HG03342 (cell line): ENCODE results near the gene RAB30.

ENCODE experiments used
- ATAC-seq: cut with Tn5 transposase; IDR thresholded peaks from one replicate; pipeline ENCODE4 v1.9.1; 2021; ENCODE audit warnings: mild to moderate bottlenecking, moderate library complexity; ENCODE audit not compliant: unreplicated experiment

The RAB30 gene, protein sequence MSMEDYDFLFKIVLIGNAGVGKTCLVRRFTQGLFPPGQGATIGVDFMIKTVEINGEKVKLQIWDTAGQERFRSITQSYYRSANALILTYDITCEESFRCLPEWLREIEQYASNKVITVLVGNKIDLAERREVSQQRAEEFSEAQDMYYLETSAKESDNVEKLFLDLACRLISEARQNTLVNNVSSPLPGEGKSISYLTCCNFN

DNA sequence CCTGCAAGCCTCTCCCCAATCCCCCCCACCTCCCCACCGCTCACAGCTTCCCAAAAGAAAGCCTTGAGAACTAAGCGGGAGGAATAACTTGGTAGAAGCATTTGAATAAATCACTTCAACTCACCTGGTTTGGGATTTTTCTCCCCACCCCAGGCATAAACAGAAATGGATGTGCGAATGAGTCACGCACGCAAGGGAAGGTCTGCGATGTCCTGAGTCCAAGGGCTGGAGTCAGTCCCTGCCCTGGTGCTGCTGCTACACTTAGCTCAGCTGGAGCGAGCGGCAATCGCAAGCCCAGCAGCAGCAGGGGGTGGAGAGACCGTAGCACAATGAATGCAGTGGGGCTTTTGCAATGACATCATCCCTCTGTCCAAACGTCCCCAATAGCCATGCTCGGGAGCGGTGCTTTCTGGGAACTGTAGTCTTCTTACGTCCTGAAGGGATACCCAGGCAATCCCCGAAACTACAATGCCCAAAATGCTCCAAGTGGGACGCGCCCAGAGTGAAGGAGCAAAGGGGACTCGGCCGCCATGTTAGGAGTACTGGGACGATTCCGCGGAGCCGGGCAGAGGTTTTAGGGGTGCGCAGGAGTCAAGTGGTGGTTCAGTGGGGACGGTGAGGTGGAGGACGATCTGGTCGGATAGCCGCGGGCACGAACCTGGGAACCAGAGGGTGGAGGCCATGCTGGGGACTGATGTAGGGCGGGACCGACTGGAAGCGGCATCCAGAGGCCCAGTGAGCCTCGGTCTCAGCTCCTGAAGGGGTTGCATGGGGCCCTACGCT, at the start of gene RAB30:
RAB30 (minus strand) TSS at position 331 of the 783 bp plus-strand sequence. CDS start 74,581 bp downstream, outside the sequence.
- ATAC-seq: peak; percentile 98

DNA sequence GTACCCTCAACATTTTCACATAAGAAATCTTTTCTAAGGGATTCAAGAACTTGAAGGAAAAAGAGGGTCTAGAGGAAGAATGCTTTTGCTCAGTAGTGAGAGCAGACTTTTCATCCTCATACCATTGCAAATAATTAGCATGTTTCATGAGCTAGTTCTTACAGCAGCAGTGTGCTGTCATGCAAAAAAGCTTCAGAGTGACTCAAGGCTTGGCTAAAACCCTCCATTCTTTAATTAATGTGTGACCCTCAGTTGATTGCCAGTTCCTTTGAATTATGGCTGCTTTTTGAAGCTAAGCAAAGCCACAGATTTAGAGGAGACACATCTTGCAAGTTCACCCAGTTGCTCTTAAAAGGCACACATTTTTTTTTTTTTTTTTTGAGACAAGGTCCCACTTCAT, 48.6 kb upstream of the RAB30 start:
- ATAC-seq: no peak

DNA sequence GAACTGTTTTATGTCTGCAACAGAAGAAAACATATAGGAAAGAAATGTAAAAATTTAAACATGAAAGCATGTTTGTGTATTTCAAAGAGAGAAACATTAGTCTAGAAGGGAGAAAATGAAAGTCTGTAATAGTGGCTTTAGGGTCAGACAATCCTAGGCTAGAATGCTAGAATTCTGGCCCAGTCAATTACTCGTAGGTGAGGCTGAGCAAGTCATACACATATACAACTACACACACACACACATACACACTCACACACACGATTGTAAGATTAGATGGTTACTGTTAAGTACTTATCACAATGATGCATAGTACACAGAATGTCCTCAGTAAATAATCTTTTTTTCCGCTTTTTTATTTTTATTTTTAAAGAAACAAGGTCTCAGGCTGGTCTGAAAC, 47.5 kb upstream of the RAB30 start:
- no peak for ATAC-seq

DNA sequence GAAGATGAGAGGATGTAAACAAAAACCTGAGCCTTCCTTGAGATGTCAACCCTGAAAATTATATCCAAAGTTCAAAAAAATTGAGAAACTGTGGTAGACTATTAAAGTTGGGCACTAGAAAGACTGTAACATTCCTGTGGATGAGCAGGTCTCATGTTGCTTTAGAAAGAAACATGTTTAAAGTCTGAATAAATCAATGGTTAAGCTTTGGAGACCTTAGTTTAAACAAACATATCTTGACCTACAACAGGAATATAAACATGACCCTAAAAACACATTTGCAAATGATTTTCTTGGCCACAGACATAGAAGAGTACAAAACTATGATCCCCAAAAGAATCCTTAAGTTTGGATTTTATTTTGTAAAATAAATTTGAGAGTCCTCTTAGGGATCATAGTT, 47.1 kb upstream of the RAB30 start:
- ATAC-seq: no peak

DNA sequence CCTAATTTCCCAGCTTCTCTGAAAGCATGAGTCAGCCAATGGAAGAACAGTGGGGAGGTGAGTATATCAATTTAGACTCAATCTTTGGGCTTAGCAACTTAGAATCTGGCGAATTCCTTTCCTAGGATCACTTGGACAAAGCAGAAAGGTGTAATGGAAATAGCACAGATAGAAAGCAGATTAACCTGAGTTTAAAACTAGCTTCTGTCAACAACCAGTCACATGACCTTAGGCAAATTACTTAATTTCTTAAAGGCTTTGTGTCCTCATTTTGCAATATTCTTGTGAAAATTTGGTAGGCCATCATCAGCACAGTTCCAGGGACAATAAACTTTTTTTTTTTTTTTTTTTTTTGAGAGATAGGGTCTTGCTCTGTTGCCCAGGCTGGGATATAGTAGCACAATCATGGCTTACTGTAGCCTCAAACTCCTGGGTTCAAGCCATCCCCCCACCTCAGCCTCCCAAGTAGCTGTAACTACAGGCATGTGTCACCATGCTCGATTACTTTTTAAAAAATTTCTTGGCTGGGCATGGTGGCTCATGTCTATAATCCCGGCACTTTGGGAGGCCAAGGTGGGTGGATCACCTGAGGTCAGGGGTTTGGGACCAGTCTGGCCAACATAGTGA, 44.4 kb upstream of the RAB30 start:
- no peak for ATAC-seq

DNA sequence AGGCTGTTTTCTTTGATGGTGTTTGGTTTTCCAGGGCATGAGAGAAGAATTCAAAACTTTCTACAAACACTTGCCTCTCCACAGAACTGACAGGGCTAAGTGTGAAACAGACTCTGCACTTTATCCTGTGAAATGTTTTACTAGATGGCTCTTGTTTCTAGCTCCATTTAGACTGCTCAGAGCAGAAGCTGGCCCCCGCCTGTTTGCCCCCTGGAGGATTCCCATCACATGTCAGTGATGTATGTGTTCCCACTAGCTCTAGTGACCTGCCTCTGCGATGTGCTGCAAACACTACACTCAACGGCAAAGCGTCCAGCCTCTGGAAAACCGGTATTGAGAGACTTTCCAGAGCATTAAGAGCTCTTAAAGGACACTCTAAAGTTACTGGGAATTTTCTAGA, 43.9 kb upstream of the RAB30 start:
- ATAC-seq: no peak

DNA sequence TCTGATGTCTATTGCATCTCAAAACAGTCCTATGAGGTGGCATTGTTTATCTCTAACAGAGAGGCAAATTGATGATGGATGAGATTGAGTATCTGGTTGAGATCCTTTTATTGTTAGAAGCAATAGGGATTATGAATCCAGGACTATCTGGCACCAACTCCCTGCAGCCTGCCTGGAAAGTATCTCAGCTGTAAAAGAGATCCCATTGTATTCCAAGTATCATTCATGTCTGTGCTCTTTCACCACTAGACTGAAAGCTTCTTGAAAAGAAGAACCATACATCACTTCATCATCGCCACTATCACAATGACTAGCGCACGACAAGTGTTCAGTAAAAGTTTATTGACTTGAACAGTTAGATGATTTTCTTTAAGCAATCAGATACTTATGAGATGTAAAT, 43.3 kb upstream of the RAB30 start:
- ATAC-seq: no peak

DNA sequence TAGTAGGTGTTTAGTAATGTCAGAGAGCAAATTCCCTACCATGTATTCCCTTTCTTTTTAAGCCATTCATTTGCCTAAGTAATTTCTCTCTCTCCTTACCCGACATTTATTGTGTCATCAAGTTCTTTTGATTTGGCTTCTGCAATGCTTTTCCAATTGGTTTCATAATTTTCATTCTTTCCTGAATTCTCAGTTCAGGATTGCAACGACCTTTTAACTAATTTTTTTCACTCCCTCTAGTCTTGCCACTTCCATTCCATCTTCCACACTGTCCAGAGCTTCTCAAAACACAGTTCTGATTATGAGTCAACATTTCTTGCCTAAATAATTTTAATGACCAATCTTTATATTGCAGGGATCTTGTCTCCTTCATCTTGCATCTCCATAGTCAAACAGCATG, 41.2 kb upstream of the RAB30 start:
- ATAC-seq: no peak

DNA sequence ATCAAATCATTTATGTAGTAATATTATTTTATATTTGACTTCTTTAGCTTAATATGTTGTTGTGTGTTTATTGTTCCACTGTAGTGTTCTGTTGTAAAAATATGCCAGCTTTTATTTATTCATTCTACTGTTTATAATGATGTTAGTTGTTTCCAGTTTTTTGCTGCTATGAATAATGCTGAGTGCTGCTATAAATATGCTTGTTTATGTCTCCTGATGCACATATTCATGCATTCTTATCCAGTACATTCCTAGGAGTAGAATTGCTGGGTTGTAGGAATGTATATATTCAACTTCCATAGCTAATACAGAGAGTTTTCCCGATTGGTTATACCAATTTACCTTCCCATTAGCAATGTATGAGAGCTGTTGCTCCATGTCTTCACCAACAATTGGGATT, 33.5 kb upstream of the RAB30 start:
- ATAC-seq: no peak

DNA sequence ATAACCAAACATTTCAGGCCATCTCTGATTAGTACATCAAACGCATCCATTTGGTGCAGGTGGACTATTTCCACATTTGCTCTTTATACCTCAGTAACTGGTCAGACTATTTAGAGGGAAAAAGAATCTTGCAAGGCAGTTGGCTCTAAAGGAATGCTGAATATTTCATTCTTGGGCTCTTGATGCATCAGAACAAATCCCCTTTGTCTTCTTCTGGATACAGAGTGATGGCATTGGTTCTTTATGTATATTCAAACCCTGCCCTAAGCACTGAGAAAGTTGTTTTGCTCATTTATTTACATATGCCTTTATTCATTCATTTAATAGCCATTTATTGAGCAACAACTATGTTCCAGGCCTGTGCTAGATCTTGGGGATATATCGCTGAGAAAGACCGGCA, 31.1 kb upstream of the RAB30 start:
- ATAC-seq: no peak

DNA sequence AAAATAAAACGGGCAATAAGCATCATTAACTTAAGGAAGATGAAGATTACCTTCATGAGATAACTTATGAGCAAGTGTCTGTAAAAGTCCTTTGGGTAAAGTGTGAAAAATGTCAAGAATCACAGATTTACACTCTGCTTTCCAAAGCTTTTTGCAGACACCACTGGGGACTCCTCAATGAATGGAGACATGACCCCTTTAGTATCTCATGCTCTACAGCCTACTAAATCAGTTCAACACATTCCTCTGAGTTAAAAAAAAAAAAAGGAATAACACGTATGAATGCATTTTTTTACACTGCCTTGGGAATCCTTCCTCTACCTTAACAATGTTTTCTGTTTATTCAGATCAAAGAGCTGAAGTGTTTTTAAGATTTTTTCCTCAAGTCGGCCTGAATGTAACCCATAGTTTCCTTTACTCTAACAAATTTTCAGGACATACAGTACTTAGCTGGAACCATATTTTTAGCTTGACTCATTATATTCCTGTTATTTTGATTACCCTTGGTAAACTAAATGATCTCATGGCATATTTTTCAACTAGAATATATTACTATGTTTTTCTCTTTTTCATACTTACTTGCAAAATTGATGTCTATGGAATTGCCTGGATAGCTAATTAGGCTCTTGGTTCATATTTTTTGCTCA, 25.9 kb upstream of the RAB30 start:
- no peak for ATAC-seq

DNA sequence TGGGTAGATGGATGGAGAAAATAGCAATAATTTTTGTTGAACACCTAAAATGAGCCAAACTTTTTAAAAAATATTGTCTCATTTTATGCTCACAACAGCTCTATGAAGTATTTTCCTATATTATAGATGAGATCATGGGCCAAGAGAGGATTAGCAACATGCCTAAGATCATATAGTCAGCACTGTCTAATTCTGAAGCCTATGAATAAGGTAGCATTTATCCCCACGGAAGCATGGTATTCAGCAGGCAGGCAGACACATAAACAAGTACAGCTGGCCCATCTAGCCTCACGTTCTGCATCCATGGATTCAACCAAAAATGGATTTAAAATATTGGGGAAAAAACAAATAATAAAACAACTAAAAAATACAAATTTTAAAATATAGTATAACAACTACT, 21.9 kb upstream of the RAB30 start:
- ATAC-seq: no peak

DNA sequence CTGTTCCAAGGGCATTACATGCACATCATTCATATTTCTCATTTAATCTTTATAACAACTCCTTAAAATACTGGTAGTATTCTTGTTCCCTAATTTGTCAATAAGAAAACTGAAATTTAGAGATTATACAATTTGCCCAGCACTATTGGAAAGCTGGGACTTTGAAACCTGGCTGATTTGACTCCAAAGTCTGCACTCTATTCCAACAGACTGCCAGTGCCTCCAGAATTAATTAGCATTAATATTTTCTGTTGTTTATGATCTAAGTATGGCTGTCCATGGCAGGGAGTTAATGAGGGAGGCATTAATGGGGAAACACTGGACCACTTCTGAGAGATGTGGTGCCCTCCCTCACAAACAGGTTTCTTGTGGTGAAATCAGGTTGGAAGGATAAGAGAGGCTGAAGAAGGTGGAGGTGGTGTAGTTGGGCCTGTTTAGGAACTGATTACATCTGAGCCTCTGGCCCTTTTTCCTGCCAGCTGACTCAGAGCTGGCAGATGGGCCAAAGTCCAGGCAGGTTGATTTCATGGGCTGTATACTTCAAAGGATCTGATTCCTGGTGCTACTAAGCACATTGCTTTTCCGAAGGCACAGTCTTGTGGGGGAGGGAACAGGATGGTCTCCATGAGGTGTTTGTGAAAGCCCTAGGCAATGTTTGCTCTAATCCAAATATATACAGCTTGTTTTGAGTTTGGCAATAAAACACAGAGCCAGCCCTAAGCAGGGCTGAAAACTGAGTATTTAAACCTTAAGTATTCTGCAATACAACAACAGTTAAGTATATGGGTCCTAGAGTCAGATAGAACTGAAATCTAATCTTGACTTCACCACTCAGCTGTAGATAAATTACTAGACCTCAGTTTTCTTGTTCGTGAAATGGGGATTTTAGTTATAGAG, 21.0 kb upstream of the RAB30 start:
- no peak for ATAC-seq

DNA sequence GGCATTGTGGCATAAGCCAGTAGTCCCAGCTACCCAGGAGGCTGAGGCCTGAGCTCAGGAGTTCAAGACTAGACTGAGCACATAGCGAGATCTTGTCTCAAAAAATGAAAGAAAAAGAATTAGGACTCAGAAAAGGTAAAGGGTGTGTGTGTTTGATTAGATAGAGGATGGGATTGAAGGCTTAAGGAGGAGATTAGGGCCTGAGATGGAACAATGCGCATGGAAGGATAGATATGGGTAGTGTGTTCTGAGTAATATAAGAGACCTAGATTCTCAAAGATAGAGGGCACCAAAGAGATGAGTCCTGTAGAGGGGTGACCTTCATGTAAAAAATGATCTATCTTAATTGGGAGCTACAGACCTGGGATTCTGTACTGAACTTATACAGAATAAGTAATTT, 17.3 kb upstream of the RAB30 start:
- no peak for ATAC-seq

DNA sequence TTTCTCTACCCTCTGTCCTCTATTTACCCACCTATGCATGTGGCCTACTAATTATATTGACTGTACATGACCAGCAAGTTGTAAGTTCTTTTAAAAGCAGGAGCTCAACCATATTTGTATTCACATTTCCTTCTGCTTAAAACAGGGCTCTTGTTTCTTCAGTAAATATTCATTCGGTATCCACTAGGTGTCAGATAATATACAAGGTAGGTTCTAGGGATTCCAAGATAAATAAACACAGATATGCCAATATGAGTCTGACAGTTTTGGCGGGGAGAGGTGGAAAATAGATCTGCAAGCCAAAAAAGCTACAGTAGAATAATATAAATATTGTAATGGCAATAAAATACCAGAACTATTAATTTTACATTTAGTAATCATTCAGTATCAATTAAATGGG, 15.3 kb upstream of the RAB30 start:
- ATAC-seq: no peak

DNA sequence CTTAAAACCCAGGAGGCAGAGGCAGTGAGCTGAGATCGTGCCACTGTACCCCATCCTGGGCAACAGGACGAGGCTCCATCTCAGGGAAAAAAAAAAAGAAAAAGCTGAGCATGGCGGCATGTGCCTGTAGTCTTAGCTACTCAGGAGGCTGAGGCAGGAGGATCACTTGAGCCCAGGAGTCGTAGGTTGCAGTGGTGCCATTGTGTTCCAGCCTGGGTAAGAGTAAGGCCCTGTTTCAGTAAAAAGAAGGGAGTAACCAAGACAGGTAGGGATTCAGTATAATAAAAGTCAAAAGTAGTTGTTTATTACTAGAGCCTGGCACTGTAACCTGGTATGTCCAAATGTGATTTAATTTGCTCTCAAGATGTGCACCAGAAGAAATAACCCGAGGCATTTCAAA, 8.1 kb upstream of the RAB30 start:
- ATAC-seq: no peak

DNA sequence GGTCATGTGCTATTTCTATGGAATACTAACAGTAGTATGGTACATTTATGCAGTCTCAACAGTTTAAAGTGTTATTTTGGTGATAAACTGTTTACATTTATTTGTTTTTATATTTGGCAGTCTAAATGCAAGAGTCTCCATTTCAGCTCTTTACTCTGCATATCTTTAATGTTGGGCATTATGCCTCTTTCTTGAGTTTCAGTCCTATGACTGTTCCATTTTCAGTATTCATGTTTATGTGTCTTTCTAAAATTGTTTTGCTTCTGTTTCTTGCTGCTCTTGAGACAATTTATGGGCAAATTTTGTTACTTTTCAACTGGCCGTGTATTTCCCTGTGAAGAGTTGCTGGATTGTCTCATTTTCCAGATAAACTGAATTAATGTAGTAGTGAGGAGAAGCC, 6.6 kb upstream of the RAB30 start:
- ATAC-seq: no peak

DNA sequence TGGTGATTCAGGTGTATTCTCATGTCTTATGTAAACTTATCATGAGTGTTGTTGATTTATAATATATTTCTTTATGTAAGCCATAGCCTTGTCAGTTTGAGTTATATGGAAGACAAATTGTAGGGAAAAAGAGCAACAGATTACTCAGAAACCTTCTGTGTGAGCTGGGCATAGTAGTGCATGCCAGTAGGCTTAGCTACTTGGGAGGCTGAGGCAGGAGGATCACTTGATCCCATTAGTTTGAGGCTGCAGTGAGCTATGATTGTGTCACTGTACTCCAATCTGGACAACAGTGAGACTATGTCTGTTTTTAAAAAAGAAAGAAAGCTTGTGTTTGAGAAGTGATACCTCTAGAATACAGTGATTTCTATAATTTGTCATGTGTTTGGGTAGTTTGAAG, 2.2 kb upstream of the RAB30 start:
- ATAC-seq: no peak

DNA sequence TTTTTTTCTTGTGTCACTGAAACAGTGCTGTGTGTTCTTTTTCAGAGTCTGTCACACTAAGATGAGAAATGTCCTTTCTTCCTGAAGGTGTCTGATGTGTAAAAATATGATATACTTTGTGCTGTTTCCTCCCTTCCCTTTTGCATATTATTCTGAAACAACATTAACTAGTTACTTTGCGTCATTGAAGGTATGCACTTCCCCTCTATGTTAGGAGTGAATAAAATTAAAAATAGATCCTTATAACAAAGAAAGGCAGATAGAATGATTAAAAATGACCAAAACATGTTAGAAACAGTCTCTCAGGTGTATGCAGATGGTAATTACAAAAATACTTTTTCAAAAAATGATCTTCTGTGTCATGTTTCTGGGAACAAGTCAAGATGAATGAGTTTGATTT, 1.6 kb upstream of the RAB30 start:
- ATAC-seq: no peak

DNA sequence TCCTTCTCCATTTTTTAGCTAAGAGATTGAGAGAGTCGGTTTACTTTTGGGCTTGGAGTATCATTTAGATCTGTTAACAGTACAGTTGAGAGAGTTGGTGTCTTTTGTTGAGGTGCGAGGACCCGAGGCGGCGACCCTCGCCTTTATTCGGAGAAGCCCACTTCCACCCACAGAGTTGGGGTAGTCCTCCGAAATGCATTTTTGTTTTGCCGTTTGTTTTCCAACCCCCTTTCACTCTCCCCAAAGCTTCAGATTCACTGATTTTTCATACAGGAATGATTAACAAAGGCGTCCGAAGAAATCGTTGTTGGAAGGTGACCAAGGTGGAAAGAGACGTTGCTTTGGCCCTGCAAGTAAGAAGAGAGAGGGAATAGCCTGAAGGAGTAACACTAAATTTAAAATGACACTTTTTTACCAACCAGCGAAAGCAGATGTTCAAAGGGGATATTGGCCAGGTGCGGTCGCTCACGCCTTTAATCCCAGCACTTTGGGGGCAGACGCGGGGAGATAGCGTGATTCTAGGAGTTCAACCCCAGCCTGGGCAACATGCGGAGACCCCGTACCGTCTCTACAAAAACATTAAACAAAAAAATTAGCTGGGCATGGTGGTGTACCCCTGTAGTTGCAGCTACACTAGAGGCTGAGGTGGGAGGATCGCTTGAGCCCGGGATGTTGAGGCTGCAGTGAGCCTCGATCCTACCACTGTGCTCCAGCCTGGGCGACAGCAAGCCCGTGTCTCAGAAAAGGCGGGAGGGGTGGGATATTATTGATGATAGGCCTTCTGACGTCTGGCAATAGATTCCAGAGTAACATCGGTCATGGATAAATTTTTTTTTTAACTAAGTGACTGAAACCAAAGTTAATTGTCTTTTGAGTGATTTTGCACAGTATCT, 899 bp upstream of the RAB30 start:
- ATAC-seq: no peak
